IMR-90 (cell line): Measurements from ENCODE around the gene SLC4A8.

Experiments used
- BHLHE40 ChIP-seq: fragments of 150-350 bp; IDR thresholded peaks from 2 replicates; pipeline ENCODE4 v1.6.1; 2016; ENCODE audit warnings: mild to moderate bottlenecking, low read depth, low read length
- FOS ChIP-seq: fragments of 150-350 bp; IDR thresholded peaks from 2 replicates; pipeline ENCODE4 v1.6.1; 2016; ENCODE audit warnings: low read depth, low read length
- POLR2A ChIP-seq: IDR thresholded peaks from 2 replicates; pipeline ENCODE4 v1.6.1; 2012; ENCODE audit warnings: mild to moderate bottlenecking, low read depth, low read length
- RAD21 ChIP-seq: IDR thresholded peaks from 2 replicates; pipeline ENCODE4 v1.6.1; 2012; ENCODE audit warnings: low read length, improper control_type of control experiment
- RCOR1 ChIP-seq: IDR thresholded peaks from 2 replicates; pipeline ENCODE4 v1.6.1; 2012; ENCODE audit warnings: mild to moderate bottlenecking, low read length, improper control_type of control experiment; ENCODE audit not compliant: insufficient replicate concordance
- RFX5 ChIP-seq: IDR thresholded peaks from 2 replicates; pipeline ENCODE4 v1.8.0; 2012; ENCODE audit warnings: low read depth, mild to moderate bottlenecking, low read length, moderate library complexity
- SMC3 ChIP-seq: fragments of 150-350 bp; IDR thresholded peaks from 2 replicates; pipeline ENCODE4 v1.6.1; 2016; ENCODE audit warnings: low read depth, mild to moderate bottlenecking, antibody characterized with exemption, low read length, moderate library complexity
- TF ChIP-seq, protein P1 (sequence below): conservative IDR thresholded peaks from 2 replicates; pipeline ENCODE4 v1.5.1; 2012; ENCODE audit warnings: mild to moderate bottlenecking, low read depth, low read length, improper control_type of control experiment
- TF ChIP-seq, protein P2 (sequence below): fragments of 150-350 bp; IDR thresholded peaks from 2 replicates; pipeline ENCODE4 v1.6.1; 2017; ENCODE audit warnings: mild to moderate bottlenecking, antibody characterized with exemption, low read length, low read depth

DNA sequence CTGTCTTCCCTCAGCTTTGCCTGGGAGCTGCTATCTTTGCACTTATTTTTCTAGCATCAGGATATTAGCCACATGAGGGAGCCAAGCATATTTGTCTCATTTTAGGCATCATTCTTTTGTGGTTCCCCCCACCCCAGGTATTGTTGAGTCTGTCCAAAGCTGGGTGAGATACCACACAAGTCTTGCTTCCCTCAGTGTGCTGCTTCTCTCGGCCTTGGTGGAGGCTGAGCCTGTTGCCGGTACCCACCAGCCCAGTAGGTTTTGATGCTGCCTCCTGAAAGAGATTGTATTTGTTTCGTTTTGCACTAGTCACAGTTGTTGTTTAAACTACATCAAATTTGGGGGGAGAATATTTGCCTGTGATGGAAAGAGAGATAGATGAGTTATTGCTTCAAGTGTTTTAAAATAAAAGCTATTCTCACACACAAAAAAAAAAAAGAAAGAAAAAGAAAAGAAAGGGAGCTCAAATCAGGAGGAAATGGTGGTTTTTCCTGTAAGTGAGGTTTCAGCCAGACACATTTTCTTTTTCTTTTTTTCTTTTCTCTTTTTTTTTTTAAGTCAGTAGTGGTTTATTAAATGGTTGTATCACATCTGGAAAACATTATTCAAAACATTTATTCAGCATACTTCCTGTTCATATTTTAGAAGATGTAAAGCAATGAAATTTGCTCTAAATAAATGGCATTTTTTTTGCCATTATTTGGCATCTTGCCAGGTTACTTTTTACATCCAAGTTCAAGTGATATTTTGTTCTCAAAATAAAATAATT is 58.5 kb downstream of the SLC4A8 start:
- TF ChIP-seq BHLHE40 (no peak), POLR2A (no peak), RFX5 (no peak), SMC3 (no peak), RCOR1 (no peak), RAD21 (no peak), FOS (no peak)
- TF ChIP-seq, protein P1, sequence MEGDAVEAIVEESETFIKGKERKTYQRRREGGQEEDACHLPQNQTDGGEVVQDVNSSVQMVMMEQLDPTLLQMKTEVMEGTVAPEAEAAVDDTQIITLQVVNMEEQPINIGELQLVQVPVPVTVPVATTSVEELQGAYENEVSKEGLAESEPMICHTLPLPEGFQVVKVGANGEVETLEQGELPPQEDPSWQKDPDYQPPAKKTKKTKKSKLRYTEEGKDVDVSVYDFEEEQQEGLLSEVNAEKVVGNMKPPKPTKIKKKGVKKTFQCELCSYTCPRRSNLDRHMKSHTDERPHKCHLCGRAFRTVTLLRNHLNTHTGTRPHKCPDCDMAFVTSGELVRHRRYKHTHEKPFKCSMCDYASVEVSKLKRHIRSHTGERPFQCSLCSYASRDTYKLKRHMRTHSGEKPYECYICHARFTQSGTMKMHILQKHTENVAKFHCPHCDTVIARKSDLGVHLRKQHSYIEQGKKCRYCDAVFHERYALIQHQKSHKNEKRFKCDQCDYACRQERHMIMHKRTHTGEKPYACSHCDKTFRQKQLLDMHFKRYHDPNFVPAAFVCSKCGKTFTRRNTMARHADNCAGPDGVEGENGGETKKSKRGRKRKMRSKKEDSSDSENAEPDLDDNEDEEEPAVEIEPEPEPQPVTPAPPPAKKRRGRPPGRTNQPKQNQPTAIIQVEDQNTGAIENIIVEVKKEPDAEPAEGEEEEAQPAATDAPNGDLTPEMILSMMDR: no peak
- TF ChIP-seq, protein P2, sequence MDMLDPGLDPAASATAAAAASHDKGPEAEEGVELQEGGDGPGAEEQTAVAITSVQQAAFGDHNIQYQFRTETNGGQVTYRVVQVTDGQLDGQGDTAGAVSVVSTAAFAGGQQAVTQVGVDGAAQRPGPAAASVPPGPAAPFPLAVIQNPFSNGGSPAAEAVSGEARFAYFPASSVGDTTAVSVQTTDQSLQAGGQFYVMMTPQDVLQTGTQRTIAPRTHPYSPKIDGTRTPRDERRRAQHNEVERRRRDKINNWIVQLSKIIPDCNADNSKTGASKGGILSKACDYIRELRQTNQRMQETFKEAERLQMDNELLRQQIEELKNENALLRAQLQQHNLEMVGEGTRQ: no peak
